ENCODE measurements around the gene DCHS2.

DNA sequence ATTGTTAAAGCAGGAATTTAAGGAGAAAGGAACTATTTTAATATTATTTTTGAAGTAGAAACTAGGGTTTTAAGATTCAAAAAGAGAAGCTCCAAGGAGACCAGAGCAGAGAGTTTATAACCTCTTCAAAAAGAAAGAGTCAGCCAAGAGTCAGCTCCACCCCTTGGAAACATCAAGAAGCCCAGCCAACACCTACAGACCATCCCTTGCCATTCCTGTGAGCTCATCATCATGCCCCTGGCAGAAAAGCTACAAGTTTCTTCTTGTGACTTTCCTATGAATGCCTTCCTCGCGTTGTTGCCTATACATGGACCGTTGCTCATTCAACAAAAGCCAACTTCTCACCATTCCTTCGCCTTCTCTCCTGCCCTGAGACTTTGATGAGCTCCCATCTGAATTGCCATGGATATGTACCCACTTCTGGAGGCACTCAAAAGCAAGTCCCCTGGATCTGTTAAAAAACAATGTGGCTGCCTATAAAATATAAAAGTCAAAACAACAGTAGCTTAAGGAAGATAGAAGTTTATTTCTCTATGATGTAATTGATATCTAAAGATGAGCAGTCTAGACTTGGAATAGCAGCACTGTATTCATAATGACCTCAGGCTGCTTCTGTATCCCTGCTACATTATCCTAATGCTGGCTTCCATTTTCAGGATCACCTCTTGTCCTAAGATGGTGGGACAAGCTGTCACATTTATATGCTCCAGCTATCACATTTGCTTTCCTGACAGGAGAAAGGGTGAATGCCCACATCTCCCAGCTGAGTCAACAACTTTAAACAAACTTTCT, 38.3 kb upstream of the DCHS2 start:
- TF ChIP-seq ZNF274 (IDR thresholded peaks at IDR 0.05; ENCODE audit: low read depth, low read length) (no peak), SUZ12 (IDR thresholded peaks at IDR 0.05; ENCODE audit: extremely low read depth, insufficient read depth, insufficient read length) (no peak), YY1 (IDR thresholded peaks at IDR 0.05; ENCODE audit: insufficient read depth, insufficient read length) (no peak)

Data from NT2/D1 (cell line).